H1 (cell line): ENCODE data around the gene PLEKHG5. TPM values are rescaled to one million over a fixed set of nuclear protein-coding genes. Genes with fewer than 3 reads are reported as not detected.

Experiments
- BACH1 ChIP-seq: IDR thresholded peaks from 2 replicates; pipeline ENCODE4 v1.6.1; 2012; ENCODE audit warnings: low read length, improper control_type of control experiment
- CBX5 ChIP-seq: fragments of 300-800, 300-1000 bp; sonication (generic); IDR thresholded peaks from 2 replicates; pipeline ENCODE4 v1.7.1; 2016; ENCODE audit warnings: antibody characterized with exemption, low read length, low read depth
- CHD2 ChIP-seq: IDR thresholded peaks from 2 replicates; pipeline ENCODE4 v1.6.1; 2012; ENCODE audit warnings: low read length, improper control_type of control experiment
- EGR1 ChIP-seq: IDR thresholded peaks from 2 replicates; pipeline ENCODE4 v1.6.1; 2011; ENCODE audit warnings: low read depth, low read length, borderline replicate concordance
- GABPA ChIP-seq: IDR thresholded peaks from 2 replicates; pipeline ENCODE4 v1.6.1; 2011; ENCODE audit warnings: mild to moderate bottlenecking, low read length, moderate library complexity, borderline replicate concordance; ENCODE audit not compliant: insufficient read depth
- HDAC6 ChIP-seq: IDR thresholded peaks from one replicate; pipeline ENCODE4 v1.7.1; 2012; ENCODE audit warnings: low read depth, mild to moderate bottlenecking, inconsistent platforms, low read length, moderate library complexity
- KDM1A ChIP-seq: fragments of 200-600, 300-600 bp; sonication (generic); IDR thresholded peaks from 2 replicates; pipeline ENCODE4 v1.7.1; 2016; ENCODE audit warnings: mild to moderate bottlenecking, low read length, borderline replicate concordance
- KDM5A ChIP-seq: fragments of 200-600 bp; IDR thresholded peaks from 2 replicates; pipeline ENCODE4 v1.7.1; 2012; ENCODE audit warnings: mild to moderate bottlenecking, low read length, inconsistent platforms, mixed read lengths
- POLR2A ChIP-seq, 2 experiments: IDR thresholded peaks; 1 replicate in 1 of 2; 2 replicates in 1 of 2; pipeline ENCODE4 v1.6.1; 2011; ENCODE audit warnings: low read depth in 2 of 2, low read length in 2 of 2, mild to moderate bottlenecking in 2 of 2; ENCODE audit errors: control extremely low read depth in 1 of 2
- POLR2AphosphoS5 ChIP-seq: IDR thresholded peaks from 2 replicates; pipeline ENCODE4 v1.6.1; 2011; ENCODE audit warnings: low read depth, low read length
- RAD21 ChIP-seq, 2 experiments: IDR thresholded peaks in 1 of 2; conservative IDR thresholded peaks in 1 of 2; 2 replicates each; pipeline ENCODE4 v1.6.1; 2011; ENCODE audit warnings: low read depth in 2 of 2, low read length in 2 of 2, improper control_type of control experiment in 1 of 2, inconsistent platforms in 1 of 2, mild to moderate bottlenecking in 1 of 2, moderate library complexity in 1 of 2
- RFX5 ChIP-seq: IDR thresholded peaks from 2 replicates; pipeline ENCODE4 v1.6.1; 2011; ENCODE audit warnings: low read depth, low read length, improper control_type of control experiment, borderline replicate concordance
- SAP30 ChIP-seq: fragments of 300-600 bp; sonication (generic); IDR thresholded peaks from 2 replicates; pipeline ENCODE4 v1.7.1; 2012; ENCODE audit warnings: low read length, moderate library complexity, mild to moderate bottlenecking, inconsistent platforms; ENCODE audit not compliant: insufficient read depth, insufficient replicate concordance
- SIN3A ChIP-seq, 2 experiments: IDR thresholded peaks in 1 of 2; conservative IDR thresholded peaks in 1 of 2; 2 replicates each; pipeline ENCODE4 v1.6.1; 2011 to 2012; ENCODE audit warnings: low read length in 2 of 2, improper control_type of control experiment in 1 of 2, low read depth in 1 of 2, mild to moderate bottlenecking in 1 of 2
- SIRT6 ChIP-seq: IDR thresholded peaks from one replicate; pipeline ENCODE4 v1.7.1; 2012; ENCODE audit warnings: low read length, inconsistent platforms
- SIX5 ChIP-seq: IDR thresholded peaks from 2 replicates; pipeline ENCODE4 v1.6.1; 2011; ENCODE audit warnings: mild to moderate bottlenecking, low read depth, low read length
- SP4 ChIP-seq: IDR thresholded peaks from 2 replicates; pipeline ENCODE4 v1.6.1; 2012; ENCODE audit warnings: low read length, inconsistent platforms
- SUZ12 ChIP-seq: fragments of 200-600 bp; sonication (generic); IDR thresholded peaks from 2 replicates; pipeline ENCODE4 v1.6.1; 2012; ENCODE audit warnings: mild to moderate bottlenecking, inconsistent platforms, low read length, moderate library complexity, mixed read lengths
- TEAD4 ChIP-seq: IDR thresholded peaks from 2 replicates; pipeline ENCODE4 v1.6.1; 2012; ENCODE audit warnings: low read depth, low read length, inconsistent platforms, mixed read lengths
- USF2 ChIP-seq: IDR thresholded peaks from 2 replicates; pipeline ENCODE4 v1.6.1; 2011; ENCODE audit warnings: low read length, improper control_type of control experiment
- polyA plus RNA-seq, 7 experiments: library from polyadenylated mRNA; depleted of rRNA in 3 of 7; stranded (reverse) in 5 of 7; unstranded in 2 of 7; fragments of >200 nt in 5 of 7; fragments of 200-250 nt in 2 of 7; gene quantifications; 1 replicate in 5 of 7; 2 replicates in 1 of 7; 4 replicates in 1 of 7; pipeline versions ENCODE4 v1.2.1 to v1.2.3, GENCODE V29; 2011 to 2013; ENCODE audit warnings: missing spikeins in 2 of 7, mixed read lengths in 2 of 7
- total RNA-seq: library from RNA; stranded (reverse); fragmentation: NEBNext Ultra II Directional; extraction: Animal tissue kit (Norgen Biotek cat#: 25700); gene quantifications from 2 replicates; pipeline ENCODE4 v1.2.1, GENCODE V29; 2021
- TF ChIP-seq, protein P1 (sequence below): IDR thresholded peaks from 2 replicates; pipeline ENCODE4 v1.6.1; 2012; ENCODE audit warnings: low read length, inconsistent platforms

PLEKHG5 gene
- total and polyA plus RNA-seq, 2 of the 8 experiments (the other 6 are each of a cell fraction or from before 2014, with no cell fraction given) = 10.4 to 13.8 TPM

GRCh38 chr1:6423321-6423999 lies 68.0 kb downstream of the PLEKHG5 start (continued):
- TF ChIP-seq BACH1 = no peak
- TF ChIP-seq USF2 = 0 out of 2 replicates have a peak, but pooled peaks have one; percentile 5
- no peak for TF ChIP-seq CHD2
- TF ChIP-seq KDM5A = no peak
- TF ChIP-seq POLR2AphosphoS5 = no peak
- TF ChIP-seq SAP30 = no peak
- TF ChIP-seq SIX5 = no peak
- peak; percentile 72; the same call in 1 of the 2 replicates for TF ChIP-seq GABPA
- peak; percentile 54 to 69 for TF ChIP-seq RAD21 (IDR thresholded peaks at IDR 0.05 in 1 of 2, conservative IDR thresholded peaks at IDR 0.05 in 1 of 2; ENCODE audit: low read depth in 2 of 2, low read length in 2 of 2)
- TF ChIP-seq EGR1 = no peak
- peak; percentile 38; the same call in 1 of the 2 replicates for TF ChIP-seq SUZ12
- TF ChIP-seq KDM1A = no peak
- 0 out of 2 replicates have a peak, but pooled peaks have one; percentile 7 for TF ChIP-seq TEAD4
- TF ChIP-seq CBX5 = no peak
- TF ChIP-seq SP4 = no peak
- TF ChIP-seq, protein P1, sequence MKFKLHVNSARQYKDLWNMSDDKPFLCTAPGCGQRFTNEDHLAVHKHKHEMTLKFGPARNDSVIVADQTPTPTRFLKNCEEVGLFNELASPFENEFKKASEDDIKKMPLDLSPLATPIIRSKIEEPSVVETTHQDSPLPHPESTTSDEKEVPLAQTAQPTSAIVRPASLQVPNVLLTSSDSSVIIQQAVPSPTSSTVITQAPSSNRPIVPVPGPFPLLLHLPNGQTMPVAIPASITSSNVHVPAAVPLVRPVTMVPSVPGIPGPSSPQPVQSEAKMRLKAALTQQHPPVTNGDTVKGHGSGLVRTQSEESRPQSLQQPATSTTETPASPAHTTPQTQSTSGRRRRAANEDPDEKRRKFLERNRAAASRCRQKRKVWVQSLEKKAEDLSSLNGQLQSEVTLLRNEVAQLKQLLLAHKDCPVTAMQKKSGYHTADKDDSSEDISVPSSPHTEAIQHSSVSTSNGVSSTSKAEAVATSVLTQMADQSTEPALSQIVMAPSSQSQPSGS = no peak
- 0 out of 4 replicates have a peak, but pooled peaks of 1 of the 2 experiments have one; percentile 49 for TF ChIP-seq SIN3A (conservative IDR thresholded peaks at IDR 0.05 in 1 of 2, IDR thresholded peaks at IDR 0.05 in 1 of 2; ENCODE audit: low read depth in 1 of 2, low read length in 2 of 2)
- no peak for TF ChIP-seq HDAC6
- TF ChIP-seq SIRT6 = no peak
- TF ChIP-seq POLR2A (IDR thresholded peaks at IDR 0.05; ENCODE audit: control extremely low read depth in 1 of 2, low read depth in 2 of 2, low read length in 2 of 2) = no peak
- TF ChIP-seq RFX5 = no peak
